ENCODE data around the gene PARP9. TPM values are rescaled to one million over a fixed set of nuclear protein-coding genes. Genes with fewer than 3 reads are reported as not detected.

The PARP9 gene
- 10 to 100 TPM in 1 of 2 donors, 1 to 10 TPM in 1; 9.2 to 14.5 TPM for total RNA-seq

- peak; percentile 83 for DNase-seq (ENCODE audit: low spot score)
- no peaks in the 10 kb centered on the region for H3K36me3 ChIP-seq
- H3K9me3 ChIP-seq: no peaks in the 10 kb centered on the region
- no peak for TF ChIP-seq CTCF (IDR thresholded peaks at IDR 0.05)
- no peaks in the 10 kb centered on the region for H3K27me3 ChIP-seq
- H3K27ac ChIP-seq: peak within 1 kb of the TSS; percentile 90 to 94
- H3K4me1 ChIP-seq: peaks cover 0 to 26% of the 10 kb centered on the region in 2 donors
- peak within 1 kb of the TSS; percentile 82 to 83 for H3K4me3 ChIP-seq
These were observed at the start of gene PARP9, which contains the start of gene DTX3L for GRCh38 chr3:122564155-122564912. Gene PARP9 (minus strand): TSS chr3:122564300. CDS start chr3:122559620, 4,680 bp downstream. Gene DTX3L (plus strand): TSS chr3:122564338. CDS start chr3:122564427, 89 bp downstream.

- H3K4me3 ChIP-seq: no peak overlapping the region
- TF ChIP-seq CTCF (IDR thresholded peaks at IDR 0.05): no peak
- H3K36me3 ChIP-seq: no peaks in the 10 kb centered on the region
- H3K9me3 ChIP-seq: no peaks in the 10 kb centered on the region
- H3K27me3 ChIP-seq: no peaks in the 10 kb centered on the region
- DNase-seq (ENCODE audit: low spot score): no peak
- H3K27ac ChIP-seq: no peak overlapping the region
- H3K4me1 ChIP-seq: no peaks in the 10 kb centered on the region
These were observed 48.6 kb upstream of the PARP9 start for GRCh38 chr3:122612696-122613095.

GRCh38 chr3:122609798-122610559 lies 45.9 kb upstream of the PARP9 start:
- Histone ChIP-seq H3K27me3 (no peaks in the 10 kb centered on the region), H3K27ac (no peak overlapping the region), H3K9me3 (no peaks in the 10 kb centered on the region), H3K4me3 (no peak overlapping the region), H3K4me1 (no peaks in the 10 kb centered on the region), H3K36me3 (no peaks in the 10 kb centered on the region)
- DNase-seq (ENCODE audit: low spot score): no peak
- no peak for TF ChIP-seq CTCF (IDR thresholded peaks at IDR 0.05)

- Histone ChIP-seq H3K27ac (no peak overlapping the region), H3K4me3 (no peak overlapping the region)
- TF ChIP-seq CTCF (IDR thresholded peaks at IDR 0.05): no peak
These were observed 44.8 kb upstream of the PARP9 start for GRCh38 chr3:122608916-122609315.

GRCh38 chr3:122606330-122606729 lies 42.2 kb upstream of the PARP9 start:
- Histone ChIP-seq H3K36me3 (no peaks in the 10 kb centered on the region), H3K4me3 (no peak overlapping the region), H3K9me3 (no peaks in the 10 kb centered on the region), H3K27me3 (no peaks in the 10 kb centered on the region), H3K4me1 (no peaks in the 10 kb centered on the region), H3K27ac (no peak overlapping the region)
- TF ChIP-seq CTCF (IDR thresholded peaks at IDR 0.05): no peak
- no peak for DNase-seq (ENCODE audit: low spot score)

More at GRCh38 chr3:122608916-122609315, 44.8 kb upstream of the PARP9 start:
- Histone ChIP-seq H3K4me1 (no peaks in the 10 kb centered on the region), H3K27me3 (no peaks in the 10 kb centered on the region), H3K9me3 (no peaks in the 10 kb centered on the region), H3K36me3 (no peaks in the 10 kb centered on the region)
- DNase-seq (ENCODE audit: low spot score): no peak

Measured in right atrium auricular region (tissue), 2 donors.